ENCODE results near the gene PRKACG.
A peak's percentile ranks its signal among the peaks of the same experiment; 100 is the strongest.

The PRKACG gene

GRCh38 chr9:69027355-69028097, 13.6 kb upstream of the PRKACG start:
- Histone ChIP-seq H3K79me2 (ENCODE audit: control insufficient read depth, insufficient read depth, low read length, poor library complexity) (no peaks in the 10 kb centered on the region), H2AK5ac (ENCODE audit: low read length) (no peak overlapping the region), H4K12ac (ENCODE audit: low read depth, low read length) (no peak overlapping the region), H3K27me3 (ENCODE audit: insufficient read depth, low read length) (no peaks in the 10 kb centered on the region), H3K36me3 (ENCODE audit: control insufficient read depth in 1 of 2, insufficient read depth in 2 of 2, low read length in 2 of 2) (no peaks in the 10 kb centered on the region), H3K79me1 (ENCODE audit: low read length) (no peaks in the 10 kb centered on the region), H3K4me1 (ENCODE audit: control insufficient read depth in 1 of 2, insufficient read depth in 2 of 2, low read length in 2 of 2) (no peaks in the 10 kb centered on the region), H3K9ac (ENCODE audit: low read length) (no peak overlapping the region), H3K4me3 (ENCODE audit: low read depth, low read length) (no peak overlapping the region), H2BK120ac (ENCODE audit: insufficient read depth, low read length, poor library complexity) (no peak overlapping the region), H4K91ac (ENCODE audit: low read depth, low read length) (no peak overlapping the region), H3K23ac (ENCODE audit: low read length) (no peak overlapping the region), H2AFZ (ENCODE audit: insufficient read depth, low read length, poor library complexity) (no peak overlapping the region), H2BK5ac (ENCODE audit: low read depth, low read length, poor library complexity) (no peak overlapping the region), H3K27ac (ENCODE audit: low read depth, low read length) (no peak overlapping the region), H3K9me3 (ENCODE audit: insufficient read depth, low read depth, low read length) (no peaks in the 10 kb centered on the region), H3K4ac (ENCODE audit: low read depth, low read length) (no peak overlapping the region), H2BK12ac (ENCODE audit: low read length) (no peak overlapping the region), H3K18ac (ENCODE audit: low read length) (no peak overlapping the region), H3K14ac (ENCODE audit: low read length) (no peak overlapping the region), H3K4me2 (ENCODE audit: low read length) (no peak overlapping the region), H4K8ac (ENCODE audit: low read depth, low read length) (no peak overlapping the region)
- WGBS (ENCODE audit: extremely low coverage, insufficient coverage, insufficient read length) = no CpG with 5 or more reads among the region's 5 CpGs
- peak; percentile 55 to 76 for DNase-seq

GRCh38 chr9:69023650-69024049, 9.7 kb upstream of the PRKACG start:
- H3K4ac ChIP-seq (ENCODE audit: low read depth, low read length) = no peak overlapping the region
- H3K18ac ChIP-seq (ENCODE audit: low read length) = no peak overlapping the region
- H2BK120ac ChIP-seq (ENCODE audit: insufficient read depth, low read length, poor library complexity) = no peak overlapping the region
- no peak overlapping the region for H2BK5ac ChIP-seq (ENCODE audit: low read depth, low read length, poor library complexity)
- H3K4me1 ChIP-seq (ENCODE audit: control insufficient read depth in 1 of 2, insufficient read depth in 2 of 2, low read length in 2 of 2) = no peaks in the 10 kb centered on the region
- H3K4me3 ChIP-seq (ENCODE audit: low read depth, low read length) = no peak overlapping the region
- no peak overlapping the region for H3K27ac ChIP-seq (ENCODE audit: low read depth, low read length)
- H3K36me3 ChIP-seq (ENCODE audit: control insufficient read depth in 1 of 2, insufficient read depth in 2 of 2, low read length in 2 of 2) = no peaks in the 10 kb centered on the region
- no peak overlapping the region for H4K91ac ChIP-seq (ENCODE audit: low read depth, low read length)
- no peak overlapping the region for H4K8ac ChIP-seq (ENCODE audit: low read depth, low read length)
- H3K14ac ChIP-seq (ENCODE audit: low read length) = no peak overlapping the region
- H3K79me1 ChIP-seq (ENCODE audit: low read length) = no peaks in the 10 kb centered on the region
- H3K27me3 ChIP-seq (ENCODE audit: insufficient read depth, low read length) = no peaks in the 10 kb centered on the region
- H3K9ac ChIP-seq (ENCODE audit: low read length) = no peak overlapping the region
- no peak overlapping the region for H2BK12ac ChIP-seq (ENCODE audit: low read length)
- no peak overlapping the region for H3K23ac ChIP-seq (ENCODE audit: low read length)
- no peak overlapping the region for H3K4me2 ChIP-seq (ENCODE audit: low read length)
- H2AFZ ChIP-seq (ENCODE audit: insufficient read depth, low read length, poor library complexity) = no peak overlapping the region
- no CpG with 5 or more reads among the region's 7 CpGs for WGBS (ENCODE audit: extremely low coverage, insufficient coverage, insufficient read length)
- no peak for DNase-seq
- no peaks in the 10 kb centered on the region for H3K9me3 ChIP-seq (ENCODE audit: insufficient read depth, low read depth, low read length)
- H4K12ac ChIP-seq (ENCODE audit: low read depth, low read length) = no peak overlapping the region
- H2AK5ac ChIP-seq (ENCODE audit: low read length) = no peak overlapping the region
- H3K79me2 ChIP-seq (ENCODE audit: control insufficient read depth, insufficient read depth, low read length, poor library complexity) = no peaks in the 10 kb centered on the region

- Histone ChIP-seq H4K12ac (ENCODE audit: low read depth, low read length) (no peak overlapping the region), H4K8ac (ENCODE audit: low read depth, low read length) (no peak overlapping the region), H3K9ac (ENCODE audit: low read length) (no peak overlapping the region), H3K14ac (ENCODE audit: low read length) (no peak overlapping the region), H3K79me1 (ENCODE audit: low read length) (no peaks in the 10 kb centered on the region), H3K27ac (ENCODE audit: low read depth, low read length) (no peak overlapping the region), H3K23ac (ENCODE audit: low read length) (no peak overlapping the region), H2BK5ac (ENCODE audit: low read depth, low read length, poor library complexity) (no peak overlapping the region), H3K79me2 (ENCODE audit: control insufficient read depth, insufficient read depth, low read length, poor library complexity) (no peaks in the 10 kb centered on the region), H3K4me1 (ENCODE audit: control insufficient read depth in 1 of 2, insufficient read depth in 2 of 2, low read length in 2 of 2) (no peaks in the 10 kb centered on the region), H3K36me3 (ENCODE audit: control insufficient read depth in 1 of 2, insufficient read depth in 2 of 2, low read length in 2 of 2) (no peaks in the 10 kb centered on the region), H2AFZ (ENCODE audit: insufficient read depth, low read length, poor library complexity) (no peak overlapping the region), H3K4ac (ENCODE audit: low read depth, low read length) (no peak overlapping the region), H3K27me3 (ENCODE audit: insufficient read depth, low read length) (no peaks in the 10 kb centered on the region), H3K4me2 (ENCODE audit: low read length) (no peak overlapping the region), H2BK120ac (ENCODE audit: insufficient read depth, low read length, poor library complexity) (no peak overlapping the region), H3K9me3 (ENCODE audit: insufficient read depth, low read depth, low read length) (no peaks in the 10 kb centered on the region), H3K18ac (ENCODE audit: low read length) (no peak overlapping the region), H2BK12ac (ENCODE audit: low read length) (no peak overlapping the region), H3K4me3 (ENCODE audit: low read depth, low read length) (no peak overlapping the region), H4K91ac (ENCODE audit: low read depth, low read length) (no peak overlapping the region), H2AK5ac (ENCODE audit: low read length) (no peak overlapping the region)
- WGBS (ENCODE audit: extremely low coverage, insufficient coverage, insufficient read length) = no CpG with 5 or more reads among the region's 8 CpGs
- no peak for DNase-seq
Measured at GRCh38 chr9:69020301-69021145, 6.6 kb upstream of the PRKACG start.

- Histone ChIP-seq H4K8ac (ENCODE audit: low read depth, low read length) (no peak overlapping the region), H3K4ac (ENCODE audit: low read depth, low read length) (no peak overlapping the region), H3K36me3 (ENCODE audit: control insufficient read depth in 1 of 2, insufficient read depth in 2 of 2, low read length in 2 of 2) (no peaks in the 10 kb centered on the region), H3K4me2 (ENCODE audit: low read length) (no peak overlapping the region), H2BK12ac (ENCODE audit: low read length) (no peak overlapping the region), H3K14ac (ENCODE audit: low read length) (no peak overlapping the region), H3K4me3 (ENCODE audit: low read depth, low read length) (no peak overlapping the region), H3K79me2 (ENCODE audit: control insufficient read depth, insufficient read depth, low read length, poor library complexity) (no peaks in the 10 kb centered on the region), H3K9me3 (ENCODE audit: insufficient read depth, low read depth, low read length) (no peaks in the 10 kb centered on the region), H2BK120ac (ENCODE audit: insufficient read depth, low read length, poor library complexity) (no peak overlapping the region), H2AK5ac (ENCODE audit: low read length) (no peak overlapping the region), H3K79me1 (ENCODE audit: low read length) (no peaks in the 10 kb centered on the region), H2AFZ (ENCODE audit: insufficient read depth, low read length, poor library complexity) (no peak overlapping the region), H4K12ac (ENCODE audit: low read depth, low read length) (no peak overlapping the region), H4K91ac (ENCODE audit: low read depth, low read length) (no peak overlapping the region), H3K27me3 (ENCODE audit: insufficient read depth, low read length) (no peaks in the 10 kb centered on the region), H3K27ac (ENCODE audit: low read depth, low read length) (no peak overlapping the region), H3K9ac (ENCODE audit: low read length) (no peak overlapping the region), H3K4me1 (ENCODE audit: control insufficient read depth in 1 of 2, insufficient read depth in 2 of 2, low read length in 2 of 2) (no peaks in the 10 kb centered on the region), H3K23ac (ENCODE audit: low read length) (no peak overlapping the region), H2BK5ac (ENCODE audit: low read depth, low read length, poor library complexity) (no peak overlapping the region), H3K18ac (ENCODE audit: low read length) (no peak overlapping the region)
- no CpG with 5 or more reads among the region's 3 CpGs for WGBS (ENCODE audit: extremely low coverage, insufficient coverage, insufficient read length)
- no peak for DNase-seq
Measured at GRCh38 chr9:69019808-69020207, 5.9 kb upstream of the PRKACG start.

Data from trophoblast cell (in vitro differentiated cells and primary cell).